HT-29 (cell line): Measurements from ENCODE around the gene RAB9A. TPM values are rescaled to one million over a fixed set of nuclear protein-coding genes. Genes with fewer than 3 reads are reported as not detected.

Experiments
- DNase-seq: peaks from one replicate; pipeline ENCODE4 v3.0.0-alpha.2; 2015; ENCODE audit warnings: low spot score
- total RNA-seq: library from RNA; depleted of rRNA; stranded (reverse); fragments of >200 nt; shearing (Covaris generic); gene quantifications from 2 replicates; pipeline ENCODE4 v1.2.3, GENCODE V29; 2014; rRNA removed

Gene RAB9A
- total RNA-seq, 1 experiment from 2014 or later: 4.8 TPM

GRCh38 chrX:13747836-13748235 is 58.9 kb downstream of the RAB9A start:
- DNase-seq: peak; percentile 73

DNA sequence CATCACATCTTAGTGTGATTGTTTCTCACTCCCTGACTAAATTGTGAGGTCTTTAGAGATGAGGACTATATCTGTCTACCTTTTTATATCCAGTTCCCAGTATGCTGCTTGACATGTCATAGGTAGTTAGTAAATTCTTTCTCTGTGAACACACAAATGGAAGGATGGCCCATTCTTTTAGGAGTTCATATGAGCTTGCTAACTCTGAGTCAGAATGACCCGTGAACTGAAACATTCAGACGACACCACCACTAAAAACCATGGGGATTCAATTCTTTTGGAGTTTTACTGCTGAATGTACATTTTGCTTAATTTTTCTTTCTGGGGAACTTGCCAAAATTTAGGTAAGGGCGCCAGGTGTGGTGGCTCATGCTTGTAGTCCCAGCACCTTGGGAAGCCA is 59.6 kb downstream of the RAB9A start:
- DNase-seq: no peak

DNA sequence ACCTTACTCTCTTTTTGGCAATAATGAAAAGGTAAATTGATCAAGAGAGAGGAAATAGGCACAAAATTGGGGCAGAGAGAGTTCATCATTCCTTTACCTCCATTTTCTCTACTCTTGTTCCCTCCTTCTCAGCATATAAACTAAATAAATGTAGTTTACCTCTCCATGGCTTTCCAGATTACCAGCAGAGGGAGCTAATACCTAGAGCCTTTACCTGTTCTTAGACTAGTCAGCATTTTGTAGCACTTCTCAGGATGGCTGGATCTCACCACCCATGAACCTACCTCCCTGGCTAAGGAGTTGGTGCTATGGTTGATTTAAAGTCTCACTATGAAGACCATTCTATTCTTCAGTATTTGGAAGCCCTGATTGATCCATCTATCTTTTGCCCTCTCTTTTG is 61.3 kb downstream of the RAB9A start:
- peak; percentile 51 for DNase-seq

- DNase-seq: no peak
Measured at GRCh38 chrX:13750812-13751211, 61.9 kb downstream of the RAB9A start.

DNA sequence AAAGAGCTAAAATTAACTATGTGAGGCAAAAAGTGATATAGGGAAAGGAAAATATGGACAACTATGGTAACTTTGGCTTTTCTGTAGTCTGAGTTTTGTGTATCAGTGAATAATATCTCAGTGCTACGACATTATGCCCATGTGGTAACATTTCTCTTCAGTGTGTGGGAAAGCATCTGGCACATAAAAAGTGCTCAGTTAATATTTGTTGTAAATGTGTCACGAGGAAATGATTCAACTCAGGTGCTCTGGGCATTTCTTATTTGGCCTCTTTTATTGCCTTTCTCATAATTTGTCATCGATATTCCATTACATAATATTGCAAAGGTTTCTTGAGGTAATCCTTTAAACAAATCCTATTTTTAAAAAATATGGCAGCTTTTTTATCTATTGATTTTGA is 63.2 kb downstream of the RAB9A start:
- DNase-seq: no peak

GRCh38 chrX:13752646-13753045 is 63.7 kb downstream of the RAB9A start:
- no peak for DNase-seq

GRCh38 chrX:13754765-13755164 is 65.8 kb downstream of the RAB9A start:
- no peak for DNase-seq

GRCh38 chrX:13755254-13755653 is 66.3 kb downstream of the RAB9A start:
- DNase-seq: no peak

DNA sequence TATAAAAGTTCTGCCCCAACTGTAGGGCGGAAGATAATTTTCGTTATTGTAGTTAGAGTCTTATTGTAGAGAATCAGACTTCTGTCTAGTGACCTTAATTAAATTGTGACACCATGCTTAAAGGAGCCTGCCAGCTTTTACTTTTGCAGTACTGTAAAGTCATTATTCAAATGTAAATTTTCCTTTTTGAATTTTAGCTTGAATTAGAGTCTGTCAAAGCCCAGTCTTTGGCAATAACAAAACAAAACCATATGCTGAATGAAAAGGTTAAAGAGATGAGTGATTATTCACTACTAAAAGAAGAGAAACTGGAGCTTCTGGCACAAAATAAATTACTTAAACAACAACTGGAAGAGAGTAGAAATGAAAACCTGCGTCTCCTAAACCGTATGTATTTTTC is 67.5 kb downstream of the RAB9A start:
- DNase-seq: no peak

DNA sequence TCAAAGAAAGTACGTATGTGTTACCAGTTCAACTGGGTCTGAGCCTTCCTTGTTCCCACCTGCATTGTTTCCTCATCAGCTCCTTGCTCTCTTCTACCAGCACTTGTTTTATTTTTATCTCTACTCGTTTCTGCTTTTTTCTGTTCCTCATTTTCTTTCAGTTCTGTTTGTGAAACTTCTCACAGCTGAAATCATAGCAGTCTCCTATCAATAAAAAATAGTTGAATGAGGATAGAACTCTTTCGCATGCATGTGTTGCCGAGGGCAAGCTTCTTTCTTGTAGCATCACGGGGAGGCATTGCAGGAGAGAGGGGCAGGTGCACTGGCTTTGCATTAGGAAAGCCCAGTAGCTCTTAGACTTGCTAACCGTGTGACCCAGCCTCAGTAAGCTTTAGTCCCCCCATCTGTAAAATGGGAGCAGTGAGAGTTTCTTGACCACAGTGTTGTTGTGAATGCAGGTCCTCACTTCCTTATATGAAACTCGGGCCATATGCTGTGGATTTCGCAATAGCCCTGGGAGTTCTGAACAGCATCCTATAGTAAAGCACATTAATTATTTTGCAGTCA is 70.3 kb downstream of the RAB9A start:
- no peak for DNase-seq

Other genes starting within 250 kb of the RAB9A start
- not detected in 2 replicates for gene EGFL6, start 119.5 kb upstream of the RAB9A start, total RNA-seq
- gene TCEANC, start 36.0 kb upstream of the RAB9A start, total RNA-seq: 0.53 and 0.76 TPM in 2 replicates
- 6.7 and 8.9 TPM in 2 replicates for gene TRAPPC2, start 45.5 kb downstream of the RAB9A start, total RNA-seq
- gene OFD1, start 45.6 kb downstream of the RAB9A start, total RNA-seq: 12.0 and 13.8 TPM in 2 replicates
- gene GPM6B, start 128.0 kb downstream of the RAB9A start, total RNA-seq: not detected in 2 replicates